Activated CD4-positive, alpha-beta memory T cell treated with anti-CD3 and anti-CD28 coated beads, Interleukin-2, amount 10 ng/mL, durations not matched to agents 7 days and 5 days (primary cell): Measurements from ENCODE around the gene ELMO1. TPM values are rescaled to one million over a fixed set of nuclear protein-coding genes. Genes with fewer than 3 reads are reported as not detected.

Source experiments
- CTCF ChIA-PET: fragments of 350-600 bp; sonication (Branson Sonifier 250); formaldehyde crosslinking; loops from one replicate; lab custom pipeline; 2021; ENCODE audit warnings: antibody characterized with exemption, inconsistent platforms; lab: Charles Lee
- POLR2A ChIA-PET: fragments of 350-600 bp; sonication (Branson Sonifier 250); formaldehyde crosslinking; loops from one replicate; lab custom pipeline; 2021; ENCODE audit warnings: antibody characterized with exemption; lab: Charles Lee
- DNase-seq: peaks from one replicate; pipeline ENCODE4 v3.0.0-alpha.2; 2020
- H3K27ac Mint-ChIP-seq: one replicate; pipeline ENCODE4 v1.8.0; 2021; ENCODE audit warnings: mild to moderate bottlenecking, mixed read lengths
- H3K27me3 Mint-ChIP-seq: one replicate; pipeline ENCODE4 v1.8.0; 2021; ENCODE audit warnings: mixed read lengths
- H3K36me3 Mint-ChIP-seq: one replicate; pipeline ENCODE4 v1.8.0; 2021; ENCODE audit warnings: low read depth, mixed read lengths
- H3K4me1 Mint-ChIP-seq: one replicate; pipeline ENCODE4 v1.8.0; 2021; ENCODE audit warnings: mixed read lengths
- H3K4me3 Mint-ChIP-seq: one replicate; pipeline ENCODE4 v1.8.0; 2021; ENCODE audit warnings: mild to moderate bottlenecking, mixed read lengths
- H3K9me3 Mint-ChIP-seq: one replicate; pipeline ENCODE4 v1.8.0; 2021; ENCODE audit warnings: mixed read lengths
- total RNA-seq, 2 experiments: library from RNA; stranded (reverse); gene quantifications; one replicate each; pipeline ENCODE4 v1.2.3, GENCODE V29; 2021

Gene ELMO1
- total RNA-seq, 2 experiments from 2014 or later: 100 to 102 TPM

- CTCF ChIA-PET: no interaction called here
- no peak overlapping the region for H3K4me3 Mint-ChIP-seq
- H3K27me3 Mint-ChIP-seq: no peaks in the 10 kb centered on the region
- peaks cover 3% of the 10 kb centered on the region for H3K9me3 Mint-ChIP-seq
- H3K36me3 Mint-ChIP-seq: peaks cover 38% of the 10 kb centered on the region
- H3K4me1 Mint-ChIP-seq: peaks cover 21% of the 10 kb centered on the region
- POLR2A ChIA-PET: no interaction called here
- DNase-seq: no peak
- H3K27ac Mint-ChIP-seq: no peak overlapping the region
Observed at GRCh38 chr7:37113661-37114355, 334.9 kb downstream of the ELMO1 start.

DNA sequence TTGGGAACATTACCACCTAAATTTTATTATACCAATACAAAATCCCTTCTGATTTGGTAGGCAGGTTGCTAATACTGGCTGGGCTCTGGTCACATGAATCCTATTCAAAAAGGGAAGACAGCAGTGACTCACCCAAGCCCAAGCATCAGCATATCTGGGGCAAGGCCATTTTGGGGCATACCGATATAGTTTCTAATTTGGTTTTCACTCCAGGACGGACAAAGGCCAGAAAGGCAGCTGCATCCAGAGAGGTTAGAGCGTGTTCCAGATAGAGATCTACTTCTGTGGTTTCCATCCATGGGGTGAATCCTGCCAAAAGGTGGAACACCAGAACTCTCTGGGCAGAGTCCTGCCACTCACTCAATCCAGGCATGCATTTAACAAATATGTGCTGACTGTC lies 335.8 kb downstream of the ELMO1 start:
- Mint-ChIP-seq H3K4me3 (no peak overlapping the region), H3K27ac (no peak overlapping the region), H3K9me3 (peaks cover 3% of the 10 kb centered on the region), H3K36me3 (peaks cover 39% of the 10 kb centered on the region), H3K27me3 (no peaks in the 10 kb centered on the region), H3K4me1 (peaks cover 29% of the 10 kb centered on the region)
- POLR2A ChIA-PET: no interaction called here
- CTCF ChIA-PET: no interaction called here
- DNase-seq: no peak

- CTCF ChIA-PET: no interaction called here
- no peak for DNase-seq
- Mint-ChIP-seq H3K36me3 (peaks cover 39% of the 10 kb centered on the region), H3K9me3 (peaks cover 3% of the 10 kb centered on the region), H3K27me3 (no peaks in the 10 kb centered on the region), H3K4me1 (peaks cover 29% of the 10 kb centered on the region), H3K4me3 (no peak overlapping the region), H3K27ac (no peak overlapping the region)
- POLR2A ChIA-PET: no interaction called here
Observed at GRCh38 chr7:37112218-37112617, 336.4 kb downstream of the ELMO1 start.

DNA sequence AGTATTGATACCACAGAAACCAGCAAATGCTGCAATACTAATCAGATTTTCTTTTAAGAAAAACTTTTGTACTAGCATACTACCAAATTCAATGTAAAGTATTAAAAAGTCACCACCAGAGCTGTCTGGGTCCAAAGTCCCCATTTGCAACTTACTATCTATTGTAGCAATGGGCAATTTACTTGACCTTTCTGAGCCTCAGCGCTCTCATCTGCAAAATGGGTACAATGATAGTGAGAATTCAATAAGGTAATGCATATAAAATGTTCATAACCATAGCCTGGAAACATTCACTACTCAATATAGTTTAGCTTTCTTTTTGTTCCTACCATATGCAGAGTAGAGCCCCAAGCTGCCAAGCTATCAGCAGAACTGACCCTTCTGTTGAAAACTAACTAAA lies 337.2 kb downstream of the ELMO1 start:
- Mint-ChIP-seq H3K9me3 (peaks cover 3% of the 10 kb centered on the region), H3K27ac (no peak overlapping the region), H3K27me3 (no peaks in the 10 kb centered on the region), H3K4me3 (no peak overlapping the region), H3K36me3 (peaks cover 39% of the 10 kb centered on the region), H3K4me1 (peaks cover 26% of the 10 kb centered on the region)
- DNase-seq: no peak
- POLR2A ChIA-PET: no interaction called here
- CTCF ChIA-PET: no interaction called here

DNA sequence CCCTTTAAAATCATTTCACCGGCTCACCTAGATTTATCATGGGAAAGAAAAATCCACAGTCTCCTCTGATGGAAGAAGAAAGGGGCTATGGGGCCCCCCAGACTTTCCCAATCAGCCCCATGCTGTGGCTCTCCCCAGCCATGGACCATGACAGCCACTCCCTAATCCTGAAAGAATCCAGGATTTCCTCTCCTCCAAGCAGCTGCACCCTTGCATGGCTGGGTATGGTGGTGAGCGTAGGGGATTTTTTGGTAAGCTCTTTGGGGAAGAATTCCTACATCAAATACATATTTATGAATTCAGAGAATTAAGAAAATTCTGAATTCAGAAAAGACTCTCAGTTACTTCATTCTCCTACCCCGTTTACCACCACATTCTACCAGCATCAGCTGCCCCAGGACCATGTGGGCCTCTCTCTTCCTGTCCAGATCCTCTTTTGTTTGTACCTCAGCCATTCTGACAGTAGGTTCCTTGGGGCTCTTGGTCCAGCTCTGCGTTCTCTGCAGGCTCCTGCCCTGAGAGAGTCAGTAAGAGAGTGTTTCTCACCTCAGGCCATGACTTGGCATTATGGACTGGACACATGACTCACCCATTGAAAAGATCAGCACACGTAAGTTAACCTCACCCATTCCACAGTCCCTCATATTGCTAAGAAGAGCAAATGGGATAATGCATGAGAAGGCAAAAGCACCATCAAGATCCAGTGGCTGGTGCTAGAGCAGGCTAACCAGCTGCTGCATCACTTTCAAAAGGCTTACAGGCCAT lies 337.8 kb downstream of the ELMO1 start:
- no peaks in the 10 kb centered on the region for H3K27me3 Mint-ChIP-seq
- ChIA-PET POLR2A (no interaction called here), CTCF (no interaction called here)
- H3K36me3 Mint-ChIP-seq: peaks cover 40% of the 10 kb centered on the region
- H3K27ac Mint-ChIP-seq: no peak overlapping the region
- no peak overlapping the region for H3K4me3 Mint-ChIP-seq
- peaks cover 3% of the 10 kb centered on the region for H3K9me3 Mint-ChIP-seq
- peaks cover 22% of the 10 kb centered on the region for H3K4me1 Mint-ChIP-seq
- DNase-seq: no peak

DNA sequence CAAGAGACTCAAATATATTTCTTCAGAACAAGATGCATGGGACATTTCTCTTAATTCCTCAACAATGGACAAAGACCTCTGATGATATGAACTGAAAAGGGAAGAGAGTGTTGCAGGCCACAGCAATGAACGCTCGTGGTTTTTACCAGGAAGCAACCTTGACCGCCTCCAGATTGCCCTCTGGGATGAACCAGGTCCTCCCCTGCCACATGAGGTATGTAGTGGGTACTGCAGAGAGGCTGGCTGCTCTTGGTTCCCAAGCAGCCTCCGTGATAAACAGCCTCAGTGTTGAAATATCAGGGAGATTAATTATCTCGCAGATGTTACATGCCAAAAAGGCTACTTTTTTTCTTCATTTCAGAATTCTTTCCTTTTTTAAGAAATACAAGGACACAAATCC lies 338.8 kb downstream of the ELMO1 start:
- peaks cover 22% of the 10 kb centered on the region for H3K4me1 Mint-ChIP-seq
- H3K4me3 Mint-ChIP-seq: no peak overlapping the region
- no peak for DNase-seq
- peaks cover 3% of the 10 kb centered on the region for H3K9me3 Mint-ChIP-seq
- POLR2A ChIA-PET: no interaction called here
- peaks cover 44% of the 10 kb centered on the region for H3K36me3 Mint-ChIP-seq
- H3K27ac Mint-ChIP-seq: no peak overlapping the region
- no peaks in the 10 kb centered on the region for H3K27me3 Mint-ChIP-seq
- CTCF ChIA-PET: no interaction called here

GRCh38 chr7:37109016-37109683 lies 339.5 kb downstream of the ELMO1 start:
- no peak for DNase-seq
- Mint-ChIP-seq H3K27me3 (no peaks in the 10 kb centered on the region), H3K9me3 (peaks cover 3% of the 10 kb centered on the region), H3K4me1 (peaks cover 22% of the 10 kb centered on the region), H3K27ac (no peak overlapping the region), H3K4me3 (no peak overlapping the region), H3K36me3 (peaks cover 42% of the 10 kb centered on the region)
- POLR2A ChIA-PET: no interaction called here
- CTCF ChIA-PET: no interaction called here

DNA sequence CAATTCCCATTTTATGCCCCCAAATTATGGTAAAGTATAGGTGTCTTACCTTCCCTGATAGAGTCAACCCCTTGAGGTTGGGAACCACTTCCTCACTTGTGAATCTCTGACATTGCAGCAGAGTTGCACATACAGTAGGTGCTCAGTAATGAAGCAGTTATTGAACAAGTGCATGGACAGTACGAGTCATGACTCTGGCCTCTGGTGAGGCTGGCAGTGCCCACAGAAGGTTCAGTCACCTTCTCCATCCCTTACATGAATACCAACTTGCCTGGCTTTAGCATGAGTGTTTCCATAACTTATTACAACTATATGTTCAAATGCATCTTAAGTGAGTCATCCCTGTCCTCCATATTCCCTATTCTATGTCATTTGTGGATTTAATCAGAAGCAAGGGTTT lies 340.0 kb downstream of the ELMO1 start:
- Mint-ChIP-seq H3K9me3 (peaks cover 3% of the 10 kb centered on the region), H3K4me1 (peaks cover 18% of the 10 kb centered on the region), H3K27ac (no peak overlapping the region), H3K4me3 (no peak overlapping the region), H3K27me3 (no peaks in the 10 kb centered on the region), H3K36me3 (peaks cover 36% of the 10 kb centered on the region)
- CTCF ChIA-PET: no interaction called here
- POLR2A ChIA-PET: no interaction called here
- DNase-seq: no peak

DNA sequence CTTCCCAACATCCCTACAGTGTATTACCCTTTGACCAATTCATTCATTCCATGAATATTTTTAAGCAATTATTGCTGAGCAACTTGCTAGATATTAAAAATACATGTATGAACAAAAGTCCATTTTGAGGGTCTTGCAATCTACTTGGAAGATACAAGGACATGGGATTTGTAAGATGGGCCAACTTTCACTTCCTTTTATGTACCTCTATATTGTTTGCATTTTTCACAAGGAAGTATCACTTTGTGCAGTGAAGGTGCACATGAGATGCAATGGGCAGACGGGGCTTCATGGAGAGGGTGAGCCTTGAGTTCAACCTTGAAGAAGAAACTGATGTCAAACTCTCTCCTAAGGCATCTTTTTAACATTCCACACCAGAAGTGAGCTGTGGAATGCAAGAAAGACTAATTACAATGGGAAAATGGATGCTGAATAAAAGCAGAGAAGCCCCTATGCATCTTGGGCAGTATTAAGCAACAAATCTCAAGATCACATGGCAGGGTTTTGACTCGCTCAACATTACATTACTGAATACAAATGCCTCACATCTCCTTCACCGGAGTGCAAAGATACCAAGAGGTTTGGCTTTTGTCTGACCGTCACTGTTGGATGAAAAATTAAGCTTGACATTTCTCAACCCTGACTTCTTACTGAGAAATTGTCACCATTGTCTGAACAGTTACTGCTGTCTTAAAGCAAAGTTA lies 341.5 kb downstream of the ELMO1 start:
- H3K4me3 Mint-ChIP-seq: no peak overlapping the region
- ChIA-PET POLR2A (no interaction called here), CTCF (no interaction called here)
- H3K36me3 Mint-ChIP-seq: peaks cover 30% of the 10 kb centered on the region
- DNase-seq: no peak
- H3K27ac Mint-ChIP-seq: no peak overlapping the region
- peaks cover 16% of the 10 kb centered on the region for H3K4me1 Mint-ChIP-seq
- peaks cover 3% of the 10 kb centered on the region for H3K9me3 Mint-ChIP-seq
- no peaks in the 10 kb centered on the region for H3K27me3 Mint-ChIP-seq

DNA sequence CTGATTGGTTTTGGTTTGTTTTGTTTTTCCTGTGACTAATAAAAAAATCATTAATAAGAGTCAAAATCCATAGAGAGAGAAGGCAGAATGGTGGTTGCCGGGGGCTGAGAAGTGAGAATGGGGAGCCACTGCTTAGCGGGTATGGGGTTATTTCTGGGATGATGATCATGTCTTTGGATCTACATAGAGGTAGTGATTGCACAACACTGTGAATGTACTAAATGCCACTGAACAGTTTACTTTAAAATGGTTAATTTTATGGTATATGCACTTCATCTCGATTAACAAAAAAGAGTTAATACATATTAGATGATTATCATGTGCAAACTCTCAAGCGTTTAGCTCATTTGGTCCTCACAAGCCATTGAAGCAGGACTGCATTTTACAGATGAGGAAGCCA lies 342.9 kb downstream of the ELMO1 start:
- POLR2A ChIA-PET: no interaction called here
- no peaks in the 10 kb centered on the region for H3K27me3 Mint-ChIP-seq

DNA sequence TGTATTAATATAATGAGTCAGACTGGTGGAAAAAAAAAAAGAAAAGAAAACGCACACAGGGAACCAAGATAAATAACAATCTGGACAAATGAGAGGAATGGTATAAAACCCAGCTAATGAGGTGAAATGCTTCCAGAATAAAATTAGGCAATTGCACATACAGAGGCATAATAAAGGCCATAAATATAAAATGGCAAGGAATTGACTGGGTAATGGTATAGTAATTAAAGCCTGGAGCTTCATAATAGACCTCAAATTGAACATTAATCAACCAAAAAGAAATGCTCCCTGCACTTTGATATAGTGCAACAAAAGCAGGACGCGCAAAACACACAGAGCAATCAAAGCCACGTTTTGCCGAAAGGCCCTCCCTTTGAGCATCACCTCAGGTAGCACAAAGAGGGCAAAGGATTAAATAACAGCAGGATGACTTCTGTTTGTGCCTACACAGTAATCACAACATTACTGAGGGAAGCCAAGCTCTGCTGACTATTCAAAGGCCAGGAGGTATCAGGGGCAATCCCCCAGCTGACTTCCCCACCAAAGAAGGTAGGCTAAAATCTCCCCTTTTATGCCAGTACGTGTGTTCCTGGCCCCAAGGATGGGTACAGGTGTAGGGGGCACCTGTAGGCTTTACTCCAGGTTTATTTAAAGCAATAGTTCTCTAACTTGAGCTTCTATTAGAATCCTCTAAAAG lies 343.7 kb downstream of the ELMO1 start:
- DNase-seq: no peak
- H3K36me3 Mint-ChIP-seq: peaks cover 22% of the 10 kb centered on the region
- POLR2A ChIA-PET: no interaction called here
- no peak overlapping the region for H3K4me3 Mint-ChIP-seq
- peaks cover 15% of the 10 kb centered on the region for H3K4me1 Mint-ChIP-seq
- H3K27ac Mint-ChIP-seq: no peak overlapping the region
- no peaks in the 10 kb centered on the region for H3K27me3 Mint-ChIP-seq
- H3K9me3 Mint-ChIP-seq: no peaks in the 10 kb centered on the region
- CTCF ChIA-PET: no interaction called here

More for the DNA sequence above, 342.9 kb downstream of the ELMO1 start:
- no peak for DNase-seq
- Mint-ChIP-seq H3K9me3 (no peaks in the 10 kb centered on the region), H3K27ac (no peak overlapping the region), H3K4me1 (peaks cover 15% of the 10 kb centered on the region), H3K36me3 (peaks cover 19% of the 10 kb centered on the region), H3K4me3 (no peak overlapping the region)
- CTCF ChIA-PET: no interaction called here

DNA sequence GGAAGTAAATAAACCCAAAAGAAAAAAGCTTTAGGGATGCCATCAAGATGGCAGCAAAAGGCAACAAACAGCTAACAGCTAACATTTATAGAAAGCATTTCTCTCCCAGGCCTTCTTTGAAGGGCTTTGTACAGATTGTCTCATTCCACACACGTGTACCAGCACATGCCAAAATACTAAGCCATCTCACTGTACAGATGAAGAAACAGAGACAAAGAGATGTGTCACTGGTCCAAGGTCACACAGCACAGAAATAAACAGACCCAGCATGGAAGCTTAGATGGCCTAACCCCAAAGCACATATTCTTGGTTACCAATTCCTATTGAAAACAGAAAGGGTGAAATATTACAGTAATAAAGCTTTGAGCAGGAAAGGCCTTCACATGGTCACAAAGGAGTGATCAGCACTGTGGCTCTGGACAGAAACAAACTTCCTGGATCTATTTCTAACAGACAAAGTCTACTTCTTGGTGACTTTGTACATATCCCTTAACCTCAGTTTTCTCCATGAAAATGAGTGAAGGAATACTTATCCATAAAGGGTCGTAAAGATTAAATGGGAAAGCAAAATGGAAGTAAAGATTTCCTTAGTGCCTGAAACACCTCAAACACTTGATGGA lies 346.0 kb downstream of the ELMO1 start:
- no peak for DNase-seq
- peaks cover 4% of the 10 kb centered on the region for H3K4me1 Mint-ChIP-seq
- no peak overlapping the region for H3K4me3 Mint-ChIP-seq
- POLR2A ChIA-PET: no interaction called here
- CTCF ChIA-PET: interaction anchor here (0.5 kb wide), 1 partner anchor 10 kb away, joined by 3 read pairs; no protein-coding TSS in a partner anchor
- no peak overlapping the region for H3K27ac Mint-ChIP-seq
- no peaks in the 10 kb centered on the region for H3K27me3 Mint-ChIP-seq
- H3K36me3 Mint-ChIP-seq: peaks cover 12% of the 10 kb centered on the region
- H3K9me3 Mint-ChIP-seq: no peaks in the 10 kb centered on the region
